Stimulated activated naive CD8-positive, alpha-beta T cell treated with anti-CD3 and anti-CD28 coated beads, Interleukin-15, amount 100 ng/mL, for 72 hours (primary cell): ENCODE data around the gene TNFRSF25.
"Not testable (repeated sequence)": the region's sequence is repeated elsewhere in the genome, so short reads cannot be mapped to it uniquely, and the experiment has no call there.

Experiments
- ATAC-seq: fragments of 150-1000 bp; cut with Tn5 transposase; 2 replicates; pipeline ENCODE4 v1.10.0; 2021; ENCODE audit warnings: mild to moderate bottlenecking, moderate library complexity
- DNase-seq, 2 donors: peaks; one replicate each; pipeline ENCODE4 v3.0.0; 2021 to 2022
- H3K27ac Mint-ChIP-seq, 2 donors: one replicate each; pipeline ENCODE4 v1.8.0; 2022; ENCODE audit warnings: mild to moderate bottlenecking in 2 of 2, mixed read lengths in 2 of 2, moderate library complexity in 2 of 2
- H3K27me3 Mint-ChIP-seq: one replicate; pipeline ENCODE4 v1.8.0; 2022; ENCODE audit warnings: mixed read lengths
- H3K4me1 Mint-ChIP-seq: one replicate; pipeline ENCODE4 v1.8.0; 2022; ENCODE audit warnings: mild to moderate bottlenecking, mixed read lengths
- H3K4me3 Mint-ChIP-seq, 2 donors: one replicate each; pipeline ENCODE4 v1.8.0; 2022; ENCODE audit warnings: mild to moderate bottlenecking in 2 of 2, mixed read lengths in 2 of 2, moderate library complexity in 1 of 2
- H3K9me3 Mint-ChIP-seq, 2 donors: one replicate each; pipeline ENCODE4 v1.8.0; 2022; ENCODE audit warnings: mixed read lengths in 2 of 2

TNFRSF25 gene

DNA sequence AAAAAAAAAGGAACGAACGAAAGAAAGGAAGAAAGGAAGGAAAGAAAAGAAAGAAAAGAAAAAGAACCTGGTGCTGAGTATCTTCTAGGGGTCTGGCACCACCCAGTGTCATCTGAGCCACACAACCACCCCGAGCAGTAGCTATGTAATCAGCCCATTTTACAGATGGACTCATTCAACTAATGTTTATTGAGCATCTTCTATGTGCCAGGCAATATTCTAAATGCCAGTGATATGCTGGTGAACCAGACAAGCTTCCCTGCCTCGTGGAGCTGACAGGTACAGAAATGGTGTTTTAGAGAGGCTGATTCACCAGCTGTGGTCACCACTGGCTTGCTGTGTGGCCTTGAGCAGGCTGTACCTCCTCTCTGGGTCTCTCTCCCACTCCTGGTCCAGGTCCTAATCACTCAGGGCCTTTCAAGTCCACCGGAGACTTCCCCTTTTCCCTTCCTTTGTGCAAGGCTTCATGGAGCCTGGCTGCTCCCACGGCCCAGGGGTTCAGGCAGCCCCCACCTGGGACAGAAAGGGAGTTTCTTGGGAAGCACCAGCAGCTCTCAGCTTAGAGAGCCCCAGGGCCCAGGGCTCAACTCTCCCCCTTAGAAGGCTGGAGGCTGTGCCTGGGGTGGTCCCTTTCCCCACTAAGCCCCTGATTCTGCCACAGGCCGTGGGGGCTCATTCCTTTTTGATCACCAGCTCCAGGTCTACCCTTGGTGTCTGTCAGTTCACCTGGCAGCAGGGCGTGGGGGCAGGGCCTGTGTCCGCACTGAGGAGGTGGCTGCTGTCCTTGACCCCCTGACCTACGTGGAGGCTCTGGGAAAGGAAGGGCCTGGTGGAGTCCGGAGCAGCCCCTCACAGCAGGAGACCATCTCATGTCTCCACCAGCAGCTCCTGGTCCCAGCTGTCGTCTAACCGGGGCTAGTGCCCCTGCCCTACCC is 34.1 kb downstream of the TNFRSF25 start:
- peak overlapping the region in 1 of 2 donors; percentile 57 for H3K27ac Mint-ChIP-seq
- ATAC-seq, DNase-seq, H3K4me3 Mint-ChIP-seq, H3K4me1 Mint-ChIP-seq, H3K9me3 Mint-ChIP-seq: not testable (repeated sequence)
- H3K27me3 Mint-ChIP-seq = peaks cover 60% of the 10 kb centered on the region

DNA sequence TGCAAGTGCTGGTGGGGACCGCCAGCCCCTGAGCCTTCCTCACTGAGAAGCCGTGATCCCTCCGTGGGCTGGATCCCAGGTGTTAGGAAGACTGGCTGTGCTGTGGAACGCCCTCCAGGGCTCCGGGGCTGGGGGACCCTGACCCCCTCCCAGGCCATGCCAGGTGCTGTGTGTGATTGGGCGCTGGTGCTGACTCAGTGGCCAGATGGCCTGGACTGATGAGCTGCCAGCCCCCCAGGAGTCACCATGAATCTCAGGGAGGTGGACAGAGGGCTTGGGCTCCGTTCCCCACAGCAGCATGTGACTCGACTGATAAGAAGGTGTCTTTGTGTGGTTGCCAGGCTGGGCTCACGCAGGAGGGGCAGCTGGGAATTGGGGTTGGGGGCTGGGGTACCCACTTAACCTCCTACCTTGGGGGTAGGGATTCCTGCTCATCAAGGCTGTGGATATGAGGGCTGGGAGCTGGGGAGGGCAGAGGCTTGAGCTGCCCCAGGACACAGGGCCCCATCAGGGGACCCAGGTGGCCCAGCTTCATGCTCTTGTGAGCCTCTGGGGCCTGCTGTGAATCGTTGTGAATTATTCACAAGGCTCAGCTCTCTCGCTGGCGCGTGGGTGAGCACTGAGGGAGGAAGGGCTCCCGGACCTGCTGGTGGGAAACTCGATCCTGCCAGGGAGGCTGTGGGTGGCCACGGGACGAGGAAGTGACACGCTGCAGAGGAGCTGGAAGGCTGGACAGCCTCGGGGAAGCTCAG is 36.1 kb downstream of the TNFRSF25 start:
- H3K9me3 Mint-ChIP-seq, DNase-seq, H3K27ac Mint-ChIP-seq, ATAC-seq, H3K4me3 Mint-ChIP-seq, H3K4me1 Mint-ChIP-seq: not testable (repeated sequence)
- peaks cover 68% of the 10 kb centered on the region for H3K27me3 Mint-ChIP-seq

DNA sequence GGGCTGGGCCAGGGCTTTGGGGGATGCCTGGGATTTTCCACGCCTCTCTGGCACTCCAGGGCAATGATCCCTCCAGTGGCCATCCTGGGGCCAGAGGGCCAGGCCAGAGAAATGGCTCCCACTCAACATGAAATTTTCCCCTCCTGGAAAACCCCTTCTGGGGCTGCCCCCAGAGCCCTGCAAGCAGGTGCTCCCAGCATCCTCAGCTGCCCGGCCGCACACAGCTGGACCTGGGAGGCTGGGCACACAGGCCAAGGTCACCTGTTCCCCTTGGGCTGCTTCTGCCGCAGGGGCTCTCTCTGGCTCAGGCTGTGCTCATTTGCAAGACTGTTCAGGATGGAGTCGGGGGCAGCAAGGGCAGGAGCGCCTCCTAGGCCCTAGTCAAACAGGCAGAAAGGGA is 37.5 kb downstream of the TNFRSF25 start:
- ATAC-seq, DNase-seq, H3K4me3 Mint-ChIP-seq, H3K9me3 Mint-ChIP-seq, H3K27ac Mint-ChIP-seq: not testable (repeated sequence)
- Mint-ChIP-seq H3K27me3 (peaks cover 66% of the 10 kb centered on the region), H3K4me1 (peaks cover 11% of the 10 kb centered on the region)

DNA sequence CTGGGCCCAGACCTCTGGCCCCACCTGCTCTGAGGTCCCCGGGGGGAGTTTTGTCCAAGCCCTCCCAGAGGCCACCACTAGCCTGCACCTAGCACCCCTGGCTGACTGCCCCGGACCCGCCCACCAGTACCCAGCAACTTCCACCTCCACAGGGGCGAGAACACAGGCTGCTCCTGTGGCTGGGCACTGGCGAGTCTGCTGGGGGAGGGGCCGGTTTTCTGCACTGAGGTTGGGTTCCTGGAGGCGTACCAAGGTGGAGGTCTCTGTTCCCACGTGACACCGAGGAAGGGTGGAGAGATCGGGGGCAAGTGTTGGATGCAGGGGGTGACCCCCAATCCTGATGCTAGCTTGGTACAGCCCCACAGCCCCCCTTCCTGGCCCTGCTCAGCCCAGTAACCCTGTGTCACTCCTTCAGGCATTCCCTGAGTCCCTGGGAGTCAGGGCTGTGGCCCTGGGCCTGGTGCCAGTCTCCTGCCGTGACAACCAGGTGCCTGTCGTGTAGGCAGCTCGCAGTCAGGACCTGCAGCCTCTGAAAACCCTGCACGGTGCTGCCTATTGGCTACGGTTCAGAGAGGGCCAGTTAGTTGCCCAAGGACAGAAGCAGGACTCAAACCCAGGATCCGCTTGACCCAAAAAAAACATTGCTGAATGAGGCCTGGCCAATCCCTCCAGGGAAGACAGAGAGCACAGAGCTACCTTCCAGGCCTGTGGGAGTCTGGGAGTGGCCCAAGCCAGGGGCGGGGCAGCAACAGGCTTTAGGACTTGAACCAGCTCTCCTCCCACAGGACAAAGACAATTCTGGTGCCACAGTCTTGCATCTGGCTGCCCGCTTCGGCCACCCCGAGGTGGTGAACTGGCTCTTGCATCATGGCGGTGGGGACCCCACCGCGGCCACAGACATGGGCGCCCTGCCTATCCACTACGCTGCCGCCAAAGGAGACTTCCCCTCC is 38.3 kb downstream of the TNFRSF25 start:
- no peak for ATAC-seq
- no peak overlapping the region for H3K4me3 Mint-ChIP-seq
- H3K4me1 Mint-ChIP-seq = peaks cover 18% of the 10 kb centered on the region
- peaks cover 73% of the 10 kb centered on the region for H3K27me3 Mint-ChIP-seq
- no peak for DNase-seq
- no peak overlapping the region for H3K27ac Mint-ChIP-seq
- H3K9me3 Mint-ChIP-seq = no peaks in the 10 kb centered on the region

DNA sequence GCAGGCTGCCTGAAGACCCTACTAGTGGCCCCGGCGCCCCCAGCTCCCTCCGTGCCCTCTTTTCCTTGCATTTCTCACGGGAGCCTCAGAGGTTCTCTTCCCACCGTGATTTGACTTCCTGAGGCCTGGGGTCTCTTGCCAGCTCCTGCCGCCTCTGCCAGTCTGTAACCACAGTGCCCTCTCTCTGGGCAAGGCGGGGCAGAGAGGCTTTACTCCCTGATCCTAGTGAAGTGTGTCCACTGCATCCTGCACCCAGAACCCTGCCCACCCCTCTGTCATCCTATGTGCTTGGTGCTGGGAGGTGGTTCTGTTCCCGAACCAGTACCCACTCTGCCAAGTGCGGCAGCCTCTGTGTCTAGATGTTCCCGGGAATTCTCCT is 39.0 kb downstream of the TNFRSF25 start:
- Mint-ChIP-seq H3K27me3 (peaks cover 81% of the 10 kb centered on the region), H3K4me3 (no peak overlapping the region), H3K4me1 (peaks cover 19% of the 10 kb centered on the region), H3K27ac (peak overlapping the region in 1 of 2 donors; percentile 42), H3K9me3 (no peaks in the 10 kb centered on the region)
- ATAC-seq = no peak
- DNase-seq = no peak

DNA sequence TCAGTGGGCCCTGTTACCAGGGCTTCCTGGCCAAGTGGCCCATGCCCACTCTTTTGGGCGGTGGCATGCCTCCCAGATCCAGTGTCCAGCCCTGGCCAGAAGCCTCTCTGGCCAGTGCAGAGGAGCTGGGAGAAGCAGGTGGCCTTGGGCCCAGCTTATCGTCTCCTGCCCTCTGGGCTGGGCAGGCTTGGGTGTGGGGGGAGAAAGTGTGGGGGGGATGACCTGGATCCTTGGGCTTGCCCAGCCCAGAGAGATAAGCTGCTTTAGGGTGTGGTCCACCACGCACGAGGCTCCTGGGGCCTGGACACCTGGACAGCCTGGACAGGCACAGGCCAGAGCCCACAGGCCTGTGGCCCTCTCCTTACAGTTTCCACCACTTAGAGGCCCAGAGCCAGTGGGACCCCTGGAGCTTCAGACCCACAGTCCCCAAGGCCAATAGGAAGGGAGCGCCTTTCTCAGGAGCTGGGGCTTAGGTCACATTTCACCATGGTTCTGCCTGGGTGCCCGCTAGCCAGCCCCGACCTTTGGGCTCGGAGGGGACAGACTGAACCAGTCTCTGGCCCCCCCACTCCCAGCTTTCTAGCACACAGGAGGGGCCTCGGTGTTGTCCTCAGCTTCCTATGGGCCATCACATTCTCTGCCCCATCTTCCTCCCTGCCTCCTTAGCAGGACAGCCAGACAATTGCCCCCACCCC is 39.5 kb downstream of the TNFRSF25 start:
- no peaks in the 10 kb centered on the region for H3K9me3 Mint-ChIP-seq
- H3K4me3 Mint-ChIP-seq = no peak overlapping the region
- no peak for DNase-seq
- peaks cover 86% of the 10 kb centered on the region for H3K27me3 Mint-ChIP-seq
- H3K4me1 Mint-ChIP-seq = peaks cover 19% of the 10 kb centered on the region
- no peak overlapping the region for H3K27ac Mint-ChIP-seq
- ATAC-seq = no peak

DNA sequence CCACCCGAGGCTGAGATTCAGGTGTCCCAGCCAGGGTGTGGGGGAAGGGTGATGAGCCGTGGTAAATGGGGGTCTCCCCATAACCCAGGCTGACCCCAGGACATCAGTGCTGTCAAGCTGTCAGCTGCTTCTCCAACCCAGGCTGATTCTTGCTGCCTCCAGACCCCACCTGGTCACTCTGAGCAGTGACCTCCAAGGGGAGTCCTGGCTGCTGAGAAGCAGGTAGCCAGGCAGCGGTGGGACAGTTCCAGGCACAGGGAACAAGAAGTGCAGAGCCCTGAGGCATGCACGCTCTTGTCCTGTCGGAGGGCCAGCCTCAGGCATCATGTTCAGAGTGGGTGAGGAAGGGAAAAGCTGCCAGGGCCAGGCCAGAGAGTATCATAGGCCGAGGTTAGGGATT is 40.3 kb downstream of the TNFRSF25 start:
- Mint-ChIP-seq H3K9me3 (no peaks in the 10 kb centered on the region), H3K4me1 (peaks cover 19% of the 10 kb centered on the region), H3K27ac (no peak overlapping the region), H3K4me3 (no peak overlapping the region), H3K27me3 (peaks cover 90% of the 10 kb centered on the region)
- no peak for ATAC-seq
- no peak for DNase-seq

DNA sequence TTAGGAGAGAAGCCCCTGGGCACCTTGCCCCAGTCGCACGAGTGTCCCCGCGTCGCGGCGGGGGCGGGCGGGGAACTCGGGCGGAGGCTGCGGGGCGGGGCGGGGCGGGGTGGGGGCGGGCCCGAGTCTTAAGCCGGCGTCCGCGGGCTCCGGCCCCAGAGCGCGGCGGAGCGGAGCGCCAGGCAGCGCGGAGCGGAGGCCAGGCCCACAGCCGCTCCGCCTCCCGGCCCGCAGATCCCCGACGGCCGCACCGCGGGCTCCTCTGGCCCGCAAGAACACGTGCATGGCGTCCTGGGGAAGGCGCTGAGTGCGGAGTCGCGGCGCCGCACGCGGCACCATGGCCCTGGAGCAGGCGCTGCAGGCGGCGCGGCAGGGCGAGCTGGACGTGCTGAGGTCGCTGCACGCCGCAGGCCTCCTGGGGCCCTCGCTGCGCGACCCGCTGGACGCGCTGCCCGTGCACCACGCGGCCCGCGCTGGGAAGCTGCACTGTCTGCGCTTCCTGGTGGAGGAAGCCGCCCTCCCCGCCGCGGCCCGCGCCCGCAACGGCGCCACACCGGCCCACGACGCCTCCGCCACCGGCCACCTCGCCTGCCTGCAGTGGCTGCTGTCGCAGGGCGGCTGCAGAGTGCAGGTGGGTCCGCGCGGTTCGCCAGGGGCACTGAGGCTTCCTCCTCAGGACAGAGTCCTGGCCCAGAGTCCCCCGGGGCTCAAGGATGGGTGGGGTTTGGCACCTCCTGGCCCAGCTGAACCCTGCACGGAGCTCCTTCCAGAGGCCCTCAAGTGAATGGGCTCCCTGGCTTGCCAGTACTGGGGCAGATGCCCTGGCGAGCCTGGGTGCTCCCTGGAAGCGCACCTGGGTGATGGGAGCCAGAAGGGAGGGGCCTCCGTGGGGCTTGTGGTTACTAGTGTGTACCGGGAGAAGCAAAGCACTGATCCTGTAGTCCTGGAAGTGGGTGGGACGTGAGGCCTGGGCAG is 41.1 kb downstream of the TNFRSF25 start, which contains the start of gene ESPN:
Gene ESPN (plus strand): TSS at position 158 of the 975 bp plus-strand sequence. CDS start 180 bp downstream, at position 338.
- DNase-seq (no peak), ATAC-seq (peak; percentile 8)
- peaks cover 90% of the 10 kb centered on the region for H3K27me3 Mint-ChIP-seq
- H3K4me1 Mint-ChIP-seq = peaks cover 25% of the 10 kb centered on the region
- H3K4me3 Mint-ChIP-seq = peak within 1 kb of the TSS; percentile 46 to 79
- H3K9me3 Mint-ChIP-seq = no peaks in the 10 kb centered on the region
- no peak within 1 kb of the TSS for H3K27ac Mint-ChIP-seq

DNA sequence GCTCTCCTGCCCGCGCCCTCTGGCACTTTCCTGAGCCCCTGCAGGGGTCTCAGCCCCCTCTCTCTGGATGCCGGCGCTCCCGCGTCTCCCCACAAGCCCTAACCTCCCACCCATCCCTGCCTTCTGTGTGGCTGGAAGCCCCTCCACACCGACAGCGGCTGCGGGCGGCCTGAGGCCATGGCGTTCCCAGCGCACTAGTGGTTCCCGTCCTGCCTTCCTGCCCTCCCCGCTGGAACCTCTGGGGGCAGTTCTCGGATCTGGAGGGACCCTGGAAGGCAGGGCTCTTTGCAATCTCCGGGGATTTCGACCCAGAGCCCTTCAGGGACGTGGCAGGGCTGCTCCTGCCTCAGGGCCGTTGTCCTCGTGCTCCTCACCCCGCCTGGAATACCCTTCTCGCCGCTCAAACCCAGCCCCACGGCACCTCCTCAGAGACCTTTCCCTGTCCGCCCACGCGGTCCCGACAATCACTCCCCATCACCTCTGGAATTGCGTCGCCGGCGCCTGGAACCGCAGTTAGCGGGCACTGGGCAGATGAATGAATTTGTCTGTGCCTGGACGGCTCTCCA is 41.9 kb downstream of the TNFRSF25 start:
- Mint-ChIP-seq H3K27me3 (peaks cover 92% of the 10 kb centered on the region), H3K27ac (no peak overlapping the region), H3K4me1 (peaks cover 28% of the 10 kb centered on the region), H3K9me3 (no peaks in the 10 kb centered on the region), H3K4me3 (peak overlapping the region; percentile 46 to 79)
- DNase-seq (no peak), ATAC-seq (peak; percentile 13)

DNA sequence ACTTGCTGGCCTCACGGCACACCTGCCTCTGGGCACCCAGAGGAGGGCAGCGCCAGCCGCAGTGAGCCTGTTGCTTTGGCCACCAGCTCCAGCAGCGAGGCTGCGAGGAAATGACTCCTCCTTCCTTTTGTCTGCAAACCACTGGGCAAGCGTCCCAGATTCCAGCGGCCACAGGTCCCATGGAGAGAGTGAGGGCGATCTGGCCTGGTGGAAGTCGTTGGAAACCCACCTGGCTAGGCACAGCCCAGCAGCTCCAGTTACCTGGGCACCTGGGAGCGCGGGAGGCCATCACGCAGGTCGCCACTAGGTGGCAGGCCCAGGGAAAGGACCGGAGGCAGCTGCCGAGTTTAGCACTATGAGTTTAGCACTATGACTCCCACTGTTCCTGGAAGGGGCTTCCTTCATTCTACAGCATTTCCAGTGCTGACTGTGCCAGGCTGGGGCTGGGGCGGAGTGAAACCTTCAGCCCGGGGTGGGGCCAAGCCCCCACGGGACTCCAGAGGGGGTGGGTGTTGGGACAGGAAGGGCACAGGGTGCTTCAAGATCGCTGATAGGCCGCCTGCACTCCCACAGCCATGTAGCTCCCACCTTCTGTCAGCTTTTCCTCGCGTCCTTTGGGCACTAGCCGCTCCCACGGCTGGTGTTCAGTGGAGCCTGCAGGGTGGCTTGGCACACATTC is 42.5 kb downstream of the TNFRSF25 start:
- Mint-ChIP-seq H3K4me1 (peaks cover 28% of the 10 kb centered on the region), H3K4me3 (peak overlapping the region; percentile 46 to 79), H3K27ac (no peak overlapping the region), H3K9me3 (no peaks in the 10 kb centered on the region), H3K27me3 (peaks cover 95% of the 10 kb centered on the region)
- ATAC-seq (peak; percentile 76), DNase-seq (peak; percentile 70 to 74)

DNA sequence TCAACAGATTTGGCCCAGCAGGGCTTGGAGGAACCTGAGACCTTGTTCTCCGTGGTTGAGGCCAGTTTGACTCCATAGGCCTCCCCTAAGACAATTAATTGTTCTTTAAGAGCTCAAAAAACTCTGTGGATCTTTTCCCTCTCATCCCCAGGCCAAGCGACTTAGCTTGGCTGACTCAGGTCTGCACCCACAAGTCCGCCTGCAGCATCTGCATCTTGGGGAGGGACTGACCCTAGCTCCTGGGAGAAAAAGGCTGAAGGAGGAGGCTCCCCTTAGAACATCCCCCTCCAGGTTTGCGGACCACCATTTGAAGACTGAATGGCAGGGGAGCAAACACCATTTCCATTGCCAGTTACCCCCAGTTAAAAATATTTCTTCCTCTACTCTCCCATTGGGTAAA is 44.7 kb downstream of the TNFRSF25 start:
- ATAC-seq (no peak), DNase-seq (no peak)
- Mint-ChIP-seq H3K4me3 (no peak overlapping the region), H3K27me3 (peaks cover 97% of the 10 kb centered on the region), H3K27ac (no peak overlapping the region), H3K4me1 (peaks cover 28% of the 10 kb centered on the region), H3K9me3 (no peaks in the 10 kb centered on the region)

DNA sequence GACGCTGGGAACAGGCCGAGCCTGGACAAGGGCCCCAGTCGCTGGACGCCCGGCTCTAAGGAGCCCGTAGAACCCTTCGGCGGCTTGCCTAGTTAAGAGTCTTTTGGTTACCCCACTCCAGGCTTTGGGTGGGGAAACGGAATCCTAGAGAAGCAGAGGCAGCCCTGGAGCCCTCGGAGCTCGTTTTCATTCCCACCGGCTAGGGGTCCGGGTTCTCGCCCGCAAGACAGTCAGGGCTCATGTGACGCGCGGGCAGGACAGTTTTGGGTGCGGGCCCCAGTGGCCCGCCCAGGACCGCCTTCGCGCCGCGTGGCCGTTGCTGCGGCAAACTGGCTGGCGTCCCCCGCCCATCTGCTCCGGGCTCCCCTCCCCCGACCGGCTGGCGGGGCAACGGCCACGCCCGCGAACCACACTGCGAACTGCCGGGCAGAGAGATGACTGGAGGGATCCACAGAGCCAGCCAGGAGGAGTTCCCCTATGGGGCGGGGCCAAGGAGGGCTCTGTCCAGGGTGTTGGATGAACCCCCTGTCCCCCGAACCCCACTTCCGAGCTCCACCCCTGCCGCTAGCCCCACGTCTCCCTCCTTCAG is 45.4 kb downstream of the TNFRSF25 start:
- Mint-ChIP-seq H3K27ac (no peak overlapping the region), H3K4me1 (peaks cover 34% of the 10 kb centered on the region), H3K9me3 (no peaks in the 10 kb centered on the region), H3K27me3 (peaks cover 98% of the 10 kb centered on the region), H3K4me3 (no peak overlapping the region)
- ATAC-seq = no peak
- DNase-seq = no peak
